ENCODE results near the gene TMEM175. TPM values are rescaled to one million over a fixed set of nuclear protein-coding genes. Genes with fewer than 3 reads are reported as not detected.

Gene TMEM175
- total and polyA plus RNA-seq, 2 of the 13 experiments (the other 11 are each of a cell fraction or from before 2014, with no cell fraction given) = 5.1 to 9.9 TPM

GRCh38 chr4:891747-892146, 40.5 kb upstream of the TMEM175 start:
- intact Hi-C loops (cut with micrococcal nuclease; ENCODE audit: unreplicated experiment) = loop anchor here (5.0 kb wide), 1 partner anchor 79 kb away; no protein-coding TSS in a partner anchor
- TF ChIP-seq YY1 (IDR thresholded peaks at IDR 0.05; ENCODE audit: insufficient read depth, insufficient replicate concordance, low read depth, low read length) = peak; percentile 73
- no peak for TF ChIP-seq FOXK2 (IDR thresholded peaks at IDR 0.05)
- TF ChIP-seq GLMP (CRISPR knock-in tag; IDR thresholded peaks at IDR 0.05; ENCODE audit: borderline replicate concordance) = no peak
- peak; percentile 25 for TF ChIP-seq AGO2 (optimal IDR thresholded peaks at IDR 0.05; ENCODE audit: low read depth, low read length)
- TF ChIP-seq GFI1 (CRISPR knock-in tag; IDR thresholded peaks at IDR 0.05; ENCODE audit: borderline replicate concordance) = no peak
- peak; percentile 47; the same call in 1 of the 2 replicates for TF ChIP-seq RAD21 (CRISPR knock-in tag; IDR thresholded peaks at IDR 0.05)
- TF ChIP-seq CREM (IDR thresholded peaks at IDR 0.05) = no peak
- TF ChIP-seq CREM (CRISPR knock-in tag; IDR thresholded peaks at IDR 0.05) = no peak
- no peak for TF ChIP-seq ATF7-NPFF (CRISPR knock-in tag; IDR thresholded peaks at IDR 0.05; ENCODE audit: low read depth)
- no peak for TF ChIP-seq U2AF2 (IDR thresholded peaks at IDR 0.05; ENCODE audit: low read depth, low read length)
- no peak for TF ChIP-seq ZNF83 (CRISPR knock-in tag; IDR thresholded peaks at IDR 0.05; ENCODE audit: borderline replicate concordance)
- TF ChIP-seq ZBTB40 (IDR thresholded peaks at IDR 0.05) = no peak
- no peak for TF ChIP-seq ZBTB40 (CRISPR knock-in tag; IDR thresholded peaks at IDR 0.05)
- peak; percentile 71 for TF ChIP-seq STAG1 (CRISPR knock-in tag; IDR thresholded peaks at IDR 0.05)

More at GRCh38 chr4:891747-892146, 40.5 kb upstream of the TMEM175 start:
- in situ Hi-C loops (cut with HindIII; ENCODE audit: extremely low pct_ligation_motif_present, low pct_unique_long_range_greater_than_20kb) = no loop called here
- H3K9ac ChIP-seq (ENCODE audit: insufficient read depth, low read depth, low read length) = no peak overlapping the region
- no peaks in the 10 kb centered on the region for H3K27me3 ChIP-seq (ENCODE audit: control insufficient read depth in 1 of 2, insufficient read depth in 2 of 2, low read length in 2 of 2)
- DNase-seq (ENCODE audit: low spot score) = peak; percentile 10
- no peak overlapping the region for H3K4me3 ChIP-seq (replicated peaks in 1 of 3; ENCODE audit: insufficient read depth in 1 of 3, low read depth in 2 of 3, low read length in 3 of 3)
- no peak overlapping the region for H2AFZ ChIP-seq (ENCODE audit: low read length)
- FAIRE-seq = no peak
- peak; percentile 58 for ATAC-seq
- no peaks in the 10 kb centered on the region for H3K9me3 ChIP-seq (ENCODE audit: low read length)
- no TSS peak for BruUV-seq (replicated peaks)
- POLR2A ChIA-PET = no interaction called here
- CTCF ChIA-PET (ENCODE audit: low intra/inter-chr PET ratio, low total read pairs) = interaction anchor here (1.2 kb wide), 1 partner anchor 78 kb away, joined by 3 read pairs; no protein-coding TSS in a partner anchor
- no peak overlapping the region for H3K27ac ChIP-seq (ENCODE audit: extremely low read length, insufficient read depth, low read length)
- H3K4me2 ChIP-seq (ENCODE audit: low read depth, low read length) = no peak overlapping the region
- peaks cover 14 to 29% of the 10 kb centered on the region in 2 experiments; a peak in 4 of 5 replicates for H3K36me3 ChIP-seq (replicated peaks in 1 of 2; ENCODE audit: control insufficient read depth in 1 of 2, insufficient read depth in 2 of 2, low read length in 2 of 2)
- no peaks in the 10 kb centered on the region for H3K79me2 ChIP-seq (ENCODE audit: insufficient read depth, low read length)
- WGBS (ENCODE audit: low lambda C conversion rate) = 100% methylated on average over 8 of the region's 10 CpGs
- H4K20me1 ChIP-seq (ENCODE audit: insufficient read depth, low read length) = no peaks in the 10 kb centered on the region
- H3K4me1 ChIP-seq (ENCODE audit: insufficient read depth, low read length) = no peaks in the 10 kb centered on the region

Data from HepG2 (cell line).